DOHH2 (cell line): ENCODE measurements around the gene REN.

Experiments used
- H3F3A ChIP-seq: fragments of 200-600 bp; sonication (generic), shearing (Covaris generic); 2 replicates; pipeline ENCODE4 v1.6.0; 2016; ENCODE audit warnings: antibody characterized with exemption, mild to moderate bottlenecking; ENCODE audit not compliant: control insufficient read depth, insufficient read depth
- H3K27ac ChIP-seq: fragments of 200-600 bp; sonication (generic); 2 replicates; pipeline ENCODE4 v1.5.1; 2014; ENCODE audit warnings: low read depth, mild to moderate bottlenecking, low read length, moderate library complexity
- H3K27me3 ChIP-seq: fragments of 200-600 bp; sonication (generic); 2 replicates; pipeline ENCODE4 v1.6.1; 2014; ENCODE audit warnings: mild to moderate bottlenecking, low read length, mixed read lengths; ENCODE audit not compliant: control insufficient read depth
- H3K36me3 ChIP-seq: fragments of 200-600 bp; sonication (generic); 2 replicates; pipeline ENCODE4 v1.6.1; 2014; ENCODE audit warnings: mild to moderate bottlenecking, low read length, moderate library complexity, mixed read lengths; ENCODE audit not compliant: control insufficient read depth
- H3K4me1 ChIP-seq: fragments of 200-600 bp; sonication (generic); 2 replicates; pipeline ENCODE4 v1.6.1; 2014; ENCODE audit warnings: mild to moderate bottlenecking, low read length, mixed read lengths; ENCODE audit not compliant: control insufficient read depth
- H3K4me2 ChIP-seq: fragments of 200-600 bp; sonication (generic); 2 replicates; pipeline ENCODE4 v1.6.0; 2014; ENCODE audit warnings: mild to moderate bottlenecking, low read length, moderate library complexity
- H3K4me3 ChIP-seq: fragments of 200-600 bp; sonication (generic); 2 replicates; pipeline ENCODE4 v1.5.1; 2014; ENCODE audit warnings: mild to moderate bottlenecking, low read length, mixed read lengths
- H3K79me2 ChIP-seq: fragments of 200-600 bp; sonication (generic); 2 replicates; pipeline ENCODE4 v1.6.1; 2014; ENCODE audit warnings: mild to moderate bottlenecking, low read length, mixed read lengths; ENCODE audit not compliant: control insufficient read depth
- H3K9me2 ChIP-seq: fragments of 200-600 bp; sonication (generic); replicated peaks from 2 replicates; pipeline ENCODE4 v1.6.1; 2014; ENCODE audit warnings: mild to moderate bottlenecking, low read length, mixed read lengths; ENCODE audit not compliant: control insufficient read depth
- H3K9me3 ChIP-seq: fragments of 200-600 bp; sonication (generic); 2 replicates; pipeline ENCODE4 v1.6.1; 2014; ENCODE audit warnings: antibody characterized with exemption, low read length, mixed read lengths; ENCODE audit not compliant: control insufficient read depth, insufficient read depth
- H4K20me1 ChIP-seq: fragments of 200-600 bp; sonication (generic); 2 replicates; pipeline ENCODE4 v1.6.0; 2014; ENCODE audit warnings: low read depth, mild to moderate bottlenecking, antibody characterized with exemption, low read length, moderate library complexity; ENCODE audit not compliant: control insufficient read depth, insufficient read depth
- CTCF ChIP-seq: fragments of 200-600 bp; sonication (generic); IDR thresholded peaks from one replicate; pipeline ENCODE4 v1.5.1; 2014; ENCODE audit warnings: antibody characterized with exemption, mild to moderate bottlenecking, low read depth, low read length; ENCODE audit not compliant: poor library complexity, severe bottlenecking
- EZH2phosphoT487 ChIP-seq: fragments of 200-600 bp; sonication (generic); IDR thresholded peaks from 2 replicates; pipeline ENCODE4 v1.6.1; 2017; ENCODE audit warnings: borderline replicate concordance, mild to moderate bottlenecking, antibody characterized with exemption, low read length, moderate library complexity, mixed read lengths

The REN gene

GRCh38 chr1:204149107-204149506, 17.0 kb downstream of the REN start:
- Histone ChIP-seq H3K79me2 (no peaks in the 10 kb centered on the region), H3K27ac (no peak overlapping the region), H3K4me1 (no peaks in the 10 kb centered on the region), H3K36me3 (no peaks in the 10 kb centered on the region), H3K4me2 (no peak overlapping the region), H3K9me3 (no peaks in the 10 kb centered on the region), H3K9me2 (no peaks in the 10 kb centered on the region), H3K27me3 (peaks cover 8% of the 10 kb centered on the region; the same call in 1 of the 2 replicates), H3F3A (no peaks in the 10 kb centered on the region), H4K20me1 (no peaks in the 10 kb centered on the region), H3K4me3 (no peak overlapping the region)
- no peak for TF ChIP-seq EZH2phosphoT487
- no peak for TF ChIP-seq CTCF

DNA sequence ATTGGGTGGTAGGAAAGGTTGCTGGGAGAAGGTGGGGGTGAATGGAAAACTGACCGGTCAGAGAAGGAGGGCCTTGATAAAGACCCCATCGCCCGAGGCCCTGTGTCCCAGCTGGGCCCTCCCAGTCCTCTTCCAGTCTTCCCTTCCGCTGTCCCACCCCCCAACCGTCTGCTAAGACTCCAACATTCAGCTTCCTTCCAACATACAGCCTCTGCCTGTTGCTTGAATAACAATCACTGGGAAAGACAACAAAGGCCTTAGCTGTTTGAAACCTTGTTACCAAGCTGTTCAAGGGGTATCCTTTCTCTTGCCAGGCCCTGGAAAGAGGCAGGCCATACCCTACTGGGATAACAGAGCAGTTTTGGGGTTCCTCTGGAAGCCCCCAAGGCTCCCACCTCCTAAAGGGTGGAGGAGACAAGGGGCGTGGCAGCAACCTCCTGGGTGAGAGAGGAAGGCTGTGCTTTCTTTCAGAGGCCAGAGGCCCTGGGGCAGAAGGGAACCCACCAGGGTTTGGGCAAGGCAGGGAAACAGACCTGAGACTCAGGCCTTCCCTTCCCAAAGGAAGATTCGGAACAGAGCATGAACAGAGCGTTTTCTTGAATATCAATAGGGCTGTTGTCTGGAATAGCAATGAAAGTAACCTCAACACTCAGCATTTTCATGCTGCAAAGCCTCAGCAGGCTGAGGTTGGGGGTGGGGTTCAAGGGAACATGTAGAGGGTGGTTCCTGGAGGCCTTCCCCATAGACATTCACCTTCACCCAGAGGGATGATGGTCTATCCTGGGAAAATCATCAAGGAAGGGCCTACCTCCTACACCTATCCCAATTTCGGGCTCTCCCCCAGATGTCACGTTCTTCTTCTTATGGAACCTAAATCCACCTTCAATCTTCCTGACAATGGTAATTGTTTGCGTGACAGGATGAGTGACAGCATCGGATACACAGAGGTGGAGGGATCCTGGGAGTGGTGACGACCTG, 18.4 kb downstream of the REN start:
- Histone ChIP-seq H3K36me3 (no peaks in the 10 kb centered on the region), H3F3A (no peaks in the 10 kb centered on the region), H3K4me3 (no peak overlapping the region), H3K27me3 (peaks cover 8% of the 10 kb centered on the region; the same call in 1 of the 2 replicates), H3K4me2 (no peak overlapping the region), H3K79me2 (no peaks in the 10 kb centered on the region), H3K9me3 (no peaks in the 10 kb centered on the region), H3K4me1 (no peaks in the 10 kb centered on the region), H3K9me2 (no peaks in the 10 kb centered on the region), H3K27ac (no peak overlapping the region), H4K20me1 (no peaks in the 10 kb centered on the region)
- TF ChIP-seq CTCF (no peak), EZH2phosphoT487 (no peak)

- H3K36me3 ChIP-seq, result no peaks in the 10 kb centered on the region
- no peak overlapping the region for H3K4me2 ChIP-seq
- no peaks in the 10 kb centered on the region for H3K4me1 ChIP-seq
- no peaks in the 10 kb centered on the region for H3K9me2 ChIP-seq
- no peaks in the 10 kb centered on the region for H3K9me3 ChIP-seq
- H3K79me2 ChIP-seq, result no peaks in the 10 kb centered on the region
- no peak overlapping the region for H3K27ac ChIP-seq
- H3K4me3 ChIP-seq, result no peak overlapping the region
- no peak for TF ChIP-seq EZH2phosphoT487
- no peak for TF ChIP-seq CTCF
- H3K27me3 ChIP-seq, result peaks cover 8% of the 10 kb centered on the region; the same call in 1 of the 2 replicates
- no peaks in the 10 kb centered on the region for H3F3A ChIP-seq
- no peaks in the 10 kb centered on the region for H4K20me1 ChIP-seq
These were observed 19.2 kb downstream of the REN start for GRCh38 chr1:204146965-204147364.
